HG02973 (cell line): ENCODE results near the gene CERT1.

ENCODE experiments used
- ATAC-seq: cut with Tn5 transposase; IDR thresholded peaks from one replicate; pipeline ENCODE4 v1.9.1; 2021; ENCODE audit warnings: moderate library complexity; ENCODE audit not compliant: unreplicated experiment

CERT1 gene

GRCh38 chr5:75412111-75412990 lies 99.1 kb downstream of the CERT1 start:
- no peak for ATAC-seq

DNA sequence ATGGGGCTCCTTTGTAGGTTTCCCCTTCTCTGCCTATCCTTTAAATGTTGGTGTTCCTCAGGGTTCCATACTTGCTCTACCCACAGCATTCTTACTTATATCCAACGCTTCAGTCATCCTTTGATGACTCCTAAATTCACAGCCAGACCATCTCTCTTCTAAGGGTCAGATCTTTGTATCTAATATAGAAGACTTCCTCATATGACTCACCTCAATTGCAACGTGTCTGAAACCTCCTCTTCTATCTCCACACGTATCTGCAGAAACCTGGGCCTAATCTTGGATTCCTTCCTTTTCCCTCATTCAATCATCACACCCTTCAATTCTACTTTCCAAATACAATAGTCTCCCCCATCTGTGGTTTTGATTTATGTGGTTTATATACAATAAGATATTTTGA lies 106.1 kb downstream of the CERT1 start:
- no peak for ATAC-seq

- ATAC-seq = no peak
Observed at GRCh38 chr5:75395277-75395676, 116.2 kb downstream of the CERT1 start.

- no peak for ATAC-seq
Observed at GRCh38 chr5:75389430-75389829, 122.0 kb downstream of the CERT1 start.

- no peak for ATAC-seq
Observed at GRCh38 chr5:75387806-75388205, 123.6 kb downstream of the CERT1 start.

DNA sequence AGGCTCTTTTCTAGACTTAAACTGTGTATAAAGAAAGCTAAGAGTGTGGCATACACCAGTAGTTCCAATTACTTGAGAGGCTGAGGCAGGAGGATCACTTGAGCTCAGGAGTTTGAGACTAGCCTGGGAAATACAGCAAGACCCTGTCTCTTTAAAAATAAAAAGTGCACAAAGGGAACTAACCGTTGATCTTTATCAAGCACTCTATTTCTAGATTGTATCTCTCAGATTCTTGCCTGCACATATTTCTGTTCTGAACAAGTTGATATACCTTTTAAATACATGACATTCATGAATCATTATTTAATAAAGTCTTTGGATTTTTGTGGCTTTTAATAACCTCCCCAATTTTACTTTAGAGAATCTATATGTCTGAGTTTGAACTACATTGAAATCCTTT lies 127.2 kb downstream of the CERT1 start:
- no peak for ATAC-seq

- no peak for ATAC-seq
Observed at GRCh38 chr5:75381456-75381855, 130.0 kb downstream of the CERT1 start.

DNA sequence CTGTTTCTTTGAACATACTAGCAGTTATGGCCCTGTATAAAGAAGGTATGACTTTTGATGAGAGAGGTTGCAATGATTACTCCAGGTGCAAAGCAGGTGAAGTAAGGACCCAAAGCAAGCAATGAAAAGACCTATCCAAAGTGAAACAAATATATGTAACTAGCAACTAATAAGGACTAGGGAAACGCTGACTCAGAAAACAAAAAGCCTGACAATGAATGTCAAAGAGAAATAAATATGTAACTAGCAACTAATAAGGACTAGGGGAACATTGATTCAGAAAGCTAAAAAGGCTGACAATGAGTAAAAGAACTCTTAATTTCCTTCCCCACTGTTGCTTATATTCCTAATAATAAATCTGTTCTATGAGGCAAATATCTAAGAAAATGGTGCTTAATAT lies 131.3 kb downstream of the CERT1 start:
- ATAC-seq = no peak

DNA sequence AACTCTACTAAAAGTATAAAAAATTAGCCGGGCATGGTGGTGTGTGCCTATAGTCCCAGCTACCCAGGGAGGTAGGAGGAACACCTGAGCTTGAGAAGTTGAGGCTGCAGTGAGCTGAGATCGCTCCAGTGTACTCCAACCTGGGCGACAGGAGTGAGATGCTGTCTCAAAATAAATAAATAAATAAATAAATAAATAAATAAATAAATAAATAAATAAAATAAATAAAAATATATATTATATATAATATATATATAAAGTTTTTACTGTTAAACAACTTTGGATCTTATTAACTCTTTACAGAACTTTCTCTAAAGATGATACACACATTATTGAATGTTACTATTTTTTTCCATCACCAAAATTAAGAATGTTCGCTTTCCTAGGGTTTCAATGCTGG lies 136.0 kb downstream of the CERT1 start:
- no peak for ATAC-seq

DNA sequence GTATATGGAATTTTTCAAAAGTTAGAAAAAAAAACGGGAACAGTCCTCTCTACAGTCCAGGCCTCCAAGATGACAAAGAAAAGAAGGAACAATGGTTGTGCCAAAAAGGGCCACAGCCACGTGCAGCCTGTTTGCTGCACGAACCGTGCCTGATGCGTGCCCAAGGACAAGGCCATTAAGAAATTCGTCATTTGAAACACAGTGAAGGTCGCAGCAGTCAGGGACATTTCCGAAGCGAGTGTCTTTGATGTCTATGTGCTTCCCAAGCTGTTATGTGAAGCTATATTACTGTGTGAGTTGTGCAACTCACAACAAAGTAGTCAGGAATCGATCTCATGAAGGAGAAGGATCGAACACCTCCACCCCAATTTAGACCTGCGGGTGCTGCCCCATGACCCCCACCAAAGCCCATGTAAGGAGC lies 137.0 kb downstream of the CERT1 start:
- ATAC-seq = no peak

GRCh38 chr5:75373862-75374261 lies 137.6 kb downstream of the CERT1 start:
- no peak for ATAC-seq

- ATAC-seq = no peak
Observed at GRCh38 chr5:75368391-75368790, 143.0 kb downstream of the CERT1 start.

GRCh38 chr5:75367401-75367800 lies 144.0 kb downstream of the CERT1 start:
- no peak for ATAC-seq

GRCh38 chr5:75366787-75367186 lies 144.6 kb downstream of the CERT1 start:
- peak; percentile 57 for ATAC-seq

DNA sequence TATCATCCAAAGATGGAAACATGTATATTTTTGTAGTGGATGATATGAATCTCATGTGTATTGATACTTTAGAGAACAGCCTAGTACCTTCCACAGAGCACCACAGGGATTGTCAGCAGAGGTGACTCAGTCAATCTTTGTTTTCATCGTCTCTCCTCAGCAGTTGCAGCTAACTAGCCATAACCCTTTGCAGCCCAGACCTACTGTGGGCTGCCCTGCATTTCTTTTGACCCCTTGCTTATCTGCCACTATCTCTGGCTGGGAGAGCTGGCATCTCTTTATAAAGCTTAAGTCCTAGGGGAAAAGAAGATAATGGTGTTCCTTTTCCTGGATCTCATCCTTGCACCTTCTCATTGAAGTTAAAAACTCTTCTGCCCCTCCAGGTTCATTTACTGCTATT lies 145.7 kb downstream of the CERT1 start:
- ATAC-seq = no peak

GRCh38 chr5:75364571-75365280 lies 146.7 kb downstream of the CERT1 start:
- no peak for ATAC-seq

GRCh38 chr5:75363726-75364495 lies 147.5 kb downstream of the CERT1 start:
- ATAC-seq = no peak

DNA sequence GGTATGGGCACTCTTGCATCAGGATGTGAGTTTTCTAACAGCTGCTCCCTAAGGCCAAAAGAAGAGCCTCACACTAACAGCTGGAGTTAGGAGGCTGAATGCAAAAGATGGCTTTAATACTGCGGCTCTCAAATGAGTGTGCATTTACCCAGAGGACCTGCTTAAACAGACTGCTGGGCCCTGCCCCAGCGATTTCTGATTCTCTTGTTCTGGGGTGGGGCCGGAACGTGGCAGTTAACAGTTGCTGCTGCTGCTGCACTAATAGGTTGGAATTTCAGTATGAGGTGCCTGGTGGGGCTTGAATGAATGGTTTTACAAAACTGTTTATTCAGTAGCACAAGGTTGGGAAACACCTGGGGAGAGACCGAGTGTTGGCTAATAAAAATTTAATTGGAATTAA lies 148.3 kb downstream of the CERT1 start:
- no peak for ATAC-seq

DNA sequence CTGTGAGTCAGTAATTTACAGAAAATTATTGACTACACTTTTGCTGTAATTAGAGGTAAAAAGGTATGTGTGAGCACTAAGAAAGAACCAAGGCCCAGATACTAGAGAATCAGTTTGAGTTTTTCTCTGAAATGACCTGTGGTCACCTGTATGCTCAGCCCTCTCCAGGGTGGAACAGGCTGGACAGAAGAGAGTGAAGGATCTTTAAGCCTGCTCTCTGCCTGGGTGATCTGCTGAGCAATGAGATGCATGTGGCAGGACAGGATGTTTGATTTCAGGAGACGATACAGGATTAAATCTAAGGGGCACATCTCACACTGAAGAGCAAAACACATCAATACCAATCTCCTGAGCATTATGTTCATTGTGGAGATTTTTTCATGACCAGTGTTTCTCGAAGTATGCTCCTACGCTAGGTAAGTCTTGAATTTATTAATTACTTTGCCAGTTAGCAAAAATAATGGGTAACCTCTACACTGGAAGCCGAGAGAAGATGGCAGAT lies 148.9 kb downstream of the CERT1 start:
- no peak for ATAC-seq

DNA sequence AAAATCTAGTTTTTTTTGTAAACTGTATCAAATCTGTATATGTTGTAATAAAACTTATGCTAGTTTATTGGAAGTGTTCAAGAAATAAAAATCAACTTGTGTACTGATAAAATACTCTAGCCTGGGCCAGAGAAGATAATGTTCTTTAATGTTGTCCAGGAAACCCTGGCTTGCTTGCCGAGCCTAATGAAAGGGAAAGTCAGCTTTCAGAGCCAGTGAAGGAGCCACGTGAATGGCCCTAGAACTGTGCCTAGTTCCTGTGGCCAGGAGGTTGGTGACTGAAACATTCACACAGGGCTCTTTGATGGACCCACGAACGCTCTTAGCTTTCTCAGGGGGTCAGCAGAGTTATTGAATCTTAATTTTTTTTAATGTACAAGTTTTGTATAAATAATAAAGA lies 150.1 kb downstream of the CERT1 start:
- ATAC-seq = no peak

DNA sequence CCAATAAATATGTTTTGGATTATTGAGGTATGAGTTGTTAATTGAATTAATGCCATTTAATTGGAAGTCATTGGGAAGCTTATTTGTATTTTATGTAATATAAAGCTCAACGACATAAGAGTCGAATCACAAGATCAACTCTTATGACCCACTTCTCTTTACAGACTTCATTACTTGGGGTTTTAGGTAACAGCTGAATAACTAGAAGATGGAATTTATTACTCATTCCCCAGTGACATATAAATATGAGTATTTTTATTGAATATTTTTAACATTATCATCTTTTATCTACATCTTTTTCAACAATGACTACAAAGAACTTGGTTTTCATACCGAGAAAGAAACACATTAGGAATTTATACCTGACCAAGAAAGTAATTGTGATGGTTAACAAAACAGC lies 153.3 kb downstream of the CERT1 start:
- no peak for ATAC-seq
